Amniotic stem cell (primary cell): ENCODE measurements around the gene SLC2A10.

Experiments used
- DNase-seq: peaks from one replicate; lab custom pipeline; 2025; lab: John Stamatoyannopoulos, UW

The SLC2A10 gene

GRCh38 chr20:46770330-46771194 lies 61.1 kb downstream of the SLC2A10 start:
- DNase-seq, result no peak

GRCh38 chr20:46771195-46771588 lies 61.7 kb downstream of the SLC2A10 start:
- no peak for DNase-seq

- DNase-seq, result no peak
Observed at GRCh38 chr20:46772901-46773300, 63.5 kb downstream of the SLC2A10 start.

GRCh38 chr20:46773680-46774079 lies 64.2 kb downstream of the SLC2A10 start:
- DNase-seq, result no peak

GRCh38 chr20:46774236-46774635 lies 64.8 kb downstream of the SLC2A10 start:
- DNase-seq, result no peak

- DNase-seq, result no peak
Observed at GRCh38 chr20:46774943-46775560, 65.6 kb downstream of the SLC2A10 start.

GRCh38 chr20:46775806-46776205 lies 66.4 kb downstream of the SLC2A10 start:
- DNase-seq, result no peak

- no peak for DNase-seq
Observed at GRCh38 chr20:46777331-46777730, 67.9 kb downstream of the SLC2A10 start.

GRCh38 chr20:46779831-46780230 lies 70.4 kb downstream of the SLC2A10 start:
- no peak for DNase-seq

- no peak for DNase-seq
Observed at GRCh38 chr20:46784436-46785127, 75.1 kb downstream of the SLC2A10 start.
